Fibroblast of skin of right quadriceps (primary cell): ENCODE results near the gene P3H3.

Experiments used
- DNase-seq: peaks from one replicate; pipeline ENCODE4 v3.0.0-alpha.2; 2013

Gene P3H3, protein sequence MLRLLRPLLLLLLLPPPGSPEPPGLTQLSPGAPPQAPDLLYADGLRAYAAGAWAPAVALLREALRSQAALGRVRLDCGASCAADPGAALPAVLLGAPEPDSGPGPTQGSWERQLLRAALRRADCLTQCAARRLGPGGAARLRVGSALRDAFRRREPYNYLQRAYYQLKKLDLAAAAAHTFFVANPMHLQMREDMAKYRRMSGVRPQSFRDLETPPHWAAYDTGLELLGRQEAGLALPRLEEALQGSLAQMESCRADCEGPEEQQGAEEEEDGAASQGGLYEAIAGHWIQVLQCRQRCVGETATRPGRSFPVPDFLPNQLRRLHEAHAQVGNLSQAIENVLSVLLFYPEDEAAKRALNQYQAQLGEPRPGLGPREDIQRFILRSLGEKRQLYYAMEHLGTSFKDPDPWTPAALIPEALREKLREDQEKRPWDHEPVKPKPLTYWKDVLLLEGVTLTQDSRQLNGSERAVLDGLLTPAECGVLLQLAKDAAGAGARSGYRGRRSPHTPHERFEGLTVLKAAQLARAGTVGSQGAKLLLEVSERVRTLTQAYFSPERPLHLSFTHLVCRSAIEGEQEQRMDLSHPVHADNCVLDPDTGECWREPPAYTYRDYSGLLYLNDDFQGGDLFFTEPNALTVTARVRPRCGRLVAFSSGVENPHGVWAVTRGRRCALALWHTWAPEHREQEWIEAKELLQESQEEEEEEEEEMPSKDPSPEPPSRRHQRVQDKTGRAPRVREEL

DNA sequence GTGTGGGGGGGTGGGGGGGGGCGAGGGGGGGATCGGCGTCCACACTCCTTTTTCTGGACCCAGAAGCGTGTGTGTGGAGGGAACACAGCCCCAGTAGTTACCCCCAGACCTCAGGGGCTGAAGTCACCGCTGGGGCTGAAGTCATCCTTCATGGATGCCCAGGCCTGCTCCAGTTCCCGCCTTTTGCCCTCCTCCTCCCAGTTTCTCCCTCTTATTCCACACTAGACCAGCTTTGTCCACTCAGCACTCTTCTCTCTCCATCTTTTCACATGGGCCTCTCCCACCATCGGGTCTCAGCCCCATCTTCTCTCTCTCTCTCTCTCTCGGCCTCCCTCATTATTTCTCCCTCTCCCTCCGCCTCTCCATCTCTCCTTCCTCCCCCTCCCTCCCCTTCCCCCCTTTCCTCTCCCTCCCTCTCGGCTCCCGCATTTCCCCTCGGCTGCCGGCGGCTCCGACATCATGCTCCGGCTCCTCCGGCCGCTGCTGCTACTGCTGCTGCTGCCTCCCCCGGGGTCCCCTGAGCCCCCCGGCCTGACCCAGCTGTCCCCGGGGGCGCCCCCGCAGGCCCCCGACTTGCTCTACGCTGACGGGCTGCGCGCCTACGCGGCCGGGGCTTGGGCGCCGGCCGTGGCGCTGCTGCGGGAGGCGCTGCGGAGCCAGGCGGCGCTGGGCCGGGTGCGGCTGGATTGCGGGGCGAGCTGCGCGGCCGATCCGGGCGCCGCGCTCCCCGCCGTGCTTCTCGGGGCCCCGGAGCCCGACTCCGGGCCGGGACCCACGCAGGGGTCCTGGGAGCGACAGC, at the start of gene P3H3:
Gene P3H3 (plus strand): TSS at position 426 of the 799 bp plus-strand sequence. CDS start 34 bp downstream, at position 460.
- peak; percentile 65 for DNase-seq

DNA sequence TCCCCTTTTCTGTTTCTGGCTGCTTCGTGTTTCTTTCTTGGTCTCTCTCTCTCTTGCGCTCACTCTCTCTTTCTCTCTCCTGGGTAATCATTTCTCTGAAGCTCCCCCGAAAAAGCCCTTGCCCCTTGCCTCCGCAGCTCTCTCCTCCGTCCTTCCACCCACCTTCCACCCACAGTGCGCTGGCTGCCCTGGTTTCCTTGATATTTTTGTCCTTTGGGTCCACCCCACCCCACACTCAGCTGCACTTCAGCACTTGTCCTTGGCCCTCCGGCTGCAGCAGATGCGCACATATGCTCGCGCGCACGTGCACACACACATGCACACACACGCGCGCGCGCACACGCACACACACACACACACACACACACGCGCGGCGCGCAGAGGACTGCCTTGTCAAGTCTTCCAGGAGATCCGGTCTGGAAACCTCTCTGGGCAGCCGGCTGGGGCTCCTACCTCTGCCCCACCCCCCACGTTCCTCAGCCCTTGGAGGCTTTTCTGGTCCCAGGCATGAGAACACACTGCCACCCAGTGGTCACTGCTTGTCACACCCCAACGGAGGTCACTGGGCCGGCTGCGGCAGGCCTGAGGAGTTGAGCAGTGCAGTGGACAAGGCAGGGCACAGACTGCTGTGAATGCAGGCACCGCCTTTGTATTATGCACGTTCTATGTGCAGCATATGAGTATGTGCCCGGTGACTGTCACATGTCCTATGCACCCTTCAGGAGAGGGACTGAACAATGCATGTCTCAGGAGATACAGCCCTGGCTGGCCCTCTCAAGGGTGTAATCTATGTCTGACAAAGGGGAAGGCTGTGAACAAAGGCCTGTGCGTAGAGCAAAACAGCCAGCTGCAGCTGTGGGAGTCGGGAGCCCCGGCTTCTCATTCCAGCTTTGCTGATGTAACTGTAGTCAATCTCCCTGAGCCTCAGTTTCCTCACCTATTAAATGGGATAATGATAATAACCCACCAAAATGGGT, 49.3 kb upstream of the P3H3 start:
- DNase-seq, result peak; percentile 91

GRCh38 chr12:6779708-6780432, 48.3 kb upstream of the P3H3 start:
- DNase-seq, result no peak

DNA sequence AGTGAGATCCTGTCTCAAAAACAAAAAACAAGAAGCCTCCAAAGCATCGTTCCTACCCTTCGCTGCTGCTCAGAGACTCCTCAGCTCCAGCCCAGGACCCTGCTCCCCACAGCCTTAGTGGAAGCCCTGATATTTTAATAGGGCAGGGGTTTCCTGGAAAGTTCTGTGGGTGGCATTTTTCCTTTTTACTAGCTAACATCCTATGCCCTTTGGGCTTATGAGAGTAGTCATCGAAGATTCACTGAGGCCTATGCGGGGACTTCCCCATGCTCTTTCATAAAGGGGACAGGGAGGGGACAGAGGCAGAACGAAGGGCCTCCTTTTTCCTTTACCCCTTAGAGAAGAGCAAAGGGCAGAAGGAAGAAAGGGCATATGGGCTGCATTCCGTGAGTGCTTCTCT, 47.6 kb upstream of the P3H3 start:
- no peak for DNase-seq

DNA sequence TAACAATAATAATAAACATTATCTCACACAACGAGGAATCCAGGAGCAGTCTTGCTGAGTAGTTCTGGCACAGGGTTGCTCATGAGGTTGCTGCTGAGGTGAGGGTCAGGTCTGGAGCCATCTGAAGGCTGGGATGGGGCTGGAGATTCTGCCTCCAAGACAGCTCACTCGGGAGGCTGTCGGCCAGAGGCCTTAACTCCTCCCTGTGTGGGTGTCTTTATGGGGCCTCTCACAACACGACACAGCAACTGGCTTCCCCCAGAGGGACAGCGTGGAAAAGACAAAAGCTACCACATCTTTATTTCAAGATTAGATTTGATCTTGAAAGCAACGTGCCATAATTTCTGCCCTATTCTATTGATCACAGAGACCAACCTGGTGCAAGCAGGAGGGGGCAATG, 46.1 kb upstream of the P3H3 start:
- no peak for DNase-seq

- DNase-seq, result no peak
These were observed 45.2 kb upstream of the P3H3 start for GRCh38 chr12:6782850-6783566.

GRCh38 chr12:6783828-6784227, 44.4 kb upstream of the P3H3 start:
- no peak for DNase-seq

DNA sequence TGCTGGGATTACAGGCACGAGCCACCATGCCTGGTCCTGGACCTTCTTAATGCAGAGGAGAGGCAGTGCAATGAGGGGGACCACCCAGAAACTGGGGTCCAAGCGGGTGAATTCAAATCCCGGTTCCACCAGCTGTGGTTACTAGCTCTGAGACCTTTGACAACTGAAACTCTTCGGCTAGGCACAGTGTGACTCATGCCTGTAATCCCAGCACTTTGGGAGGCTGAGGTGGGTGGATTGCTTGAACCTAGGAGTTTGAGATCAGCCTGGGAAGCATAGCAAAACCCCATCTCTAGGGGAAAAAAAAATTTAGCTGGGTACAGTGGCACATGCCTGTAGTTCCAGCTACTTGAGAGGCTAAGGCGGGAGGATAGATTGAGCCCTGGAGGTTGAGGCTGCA, 43.9 kb upstream of the P3H3 start:
- no peak for DNase-seq

GRCh38 chr12:6784761-6785160, 43.4 kb upstream of the P3H3 start:
- no peak for DNase-seq

GRCh38 chr12:6786416-6787094, 41.7 kb upstream of the P3H3 start:
- no peak for DNase-seq

DNA sequence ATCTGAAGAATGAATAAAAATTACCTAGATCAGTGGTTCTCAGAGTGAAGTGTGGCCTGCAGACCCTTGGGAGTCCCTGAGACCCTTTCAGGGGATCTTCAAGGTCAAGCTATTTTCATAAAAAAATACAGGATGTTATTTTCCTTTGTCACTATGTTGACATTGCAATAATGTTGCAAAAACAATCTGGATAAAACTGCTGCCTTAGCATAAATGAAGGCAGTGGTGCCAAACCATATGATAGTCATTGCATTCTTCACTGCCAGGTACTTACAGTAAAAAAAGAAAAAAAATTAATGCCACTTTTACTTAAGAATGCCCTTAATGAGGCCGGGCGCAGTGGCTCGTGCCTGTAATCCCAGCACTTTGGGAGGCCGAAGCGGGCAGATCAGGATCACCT, 40.9 kb upstream of the P3H3 start:
- DNase-seq, result no peak

DNA sequence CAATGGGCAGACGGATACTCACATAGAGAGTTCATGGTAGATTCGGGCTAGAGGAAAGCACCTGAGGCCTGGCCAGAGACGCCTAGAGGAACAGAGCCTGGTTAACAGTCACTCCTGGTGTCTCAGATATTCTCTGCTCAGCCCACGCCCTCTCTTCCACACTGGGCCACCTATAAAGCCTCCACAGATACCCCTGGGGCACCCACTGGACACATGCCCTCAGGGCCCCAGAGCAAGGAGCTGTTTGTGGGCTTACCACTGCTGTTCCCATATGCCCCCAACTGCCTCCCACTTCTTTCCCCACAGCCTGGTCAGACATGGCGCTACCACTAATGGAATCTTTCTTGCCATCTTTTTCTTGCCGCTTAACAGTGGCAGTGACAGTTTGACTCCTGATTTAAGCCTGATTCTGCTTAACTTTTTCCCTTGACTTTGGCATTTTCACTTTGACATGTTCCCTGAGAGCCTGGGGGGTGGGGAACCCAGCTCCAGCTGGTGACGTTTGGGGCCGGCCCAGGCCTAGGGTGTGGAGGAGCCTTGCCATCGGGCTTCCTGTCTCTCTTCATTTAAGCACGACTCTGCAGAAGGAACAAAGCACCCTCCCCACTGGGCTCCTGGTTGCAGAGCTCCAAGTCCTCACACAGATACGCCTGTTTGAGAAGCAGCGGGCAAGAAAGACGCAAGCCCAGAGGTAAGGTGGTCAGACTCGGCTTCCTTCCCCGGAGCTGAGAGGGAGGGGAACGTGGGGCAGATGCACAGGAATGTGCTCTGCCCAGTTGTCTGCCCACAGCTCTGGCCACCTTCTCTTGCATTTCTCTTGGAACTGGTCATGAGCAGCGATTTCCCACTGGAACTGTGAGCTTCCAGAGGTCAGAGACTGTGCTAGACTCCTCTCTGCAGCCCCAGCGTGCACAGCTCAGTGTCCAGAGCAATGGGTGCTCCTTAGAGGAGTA, 39.0 kb upstream of the P3H3 start, which contains the start of gene CD4:
Gene CD4 (plus strand): TSS at position 557 of the 953 bp plus-strand sequence. CDS start 10,611 bp downstream, outside the sequence.
- no peak for DNase-seq

DNA sequence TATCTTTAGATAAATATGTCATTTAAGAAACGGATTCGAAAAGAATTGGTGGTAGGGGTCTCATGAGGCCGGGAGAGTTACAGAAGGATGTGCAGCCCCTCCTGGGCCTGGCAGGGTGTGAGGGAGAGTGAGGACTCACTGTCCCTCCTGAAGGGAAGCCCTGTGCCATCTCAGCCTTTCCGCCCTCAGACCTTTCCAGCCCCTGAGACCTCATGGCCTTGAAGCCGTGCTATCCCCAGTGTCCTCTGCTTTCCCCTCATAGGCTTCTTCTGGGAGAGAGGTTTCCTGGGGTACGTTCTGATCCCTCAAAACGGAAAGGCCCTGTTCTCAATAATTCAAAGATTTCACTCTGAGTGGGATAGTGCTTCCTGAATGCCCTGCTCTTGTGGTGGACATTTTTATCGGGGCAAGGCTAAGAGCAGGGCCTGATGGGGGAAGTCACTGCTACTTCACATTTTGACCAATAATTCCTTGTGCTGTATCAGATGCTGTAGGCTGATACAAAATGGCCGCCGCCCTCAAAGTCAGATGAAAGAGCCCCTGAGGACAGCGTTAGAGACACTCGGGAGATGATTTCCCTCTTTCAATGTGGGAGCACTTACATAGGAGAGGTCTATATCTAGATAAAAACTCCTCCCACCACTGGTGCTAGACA, 37.6 kb upstream of the P3H3 start:
- DNase-seq, result no peak

GRCh38 chr12:6791931-6792520, 36.2 kb upstream of the P3H3 start:
- no peak for DNase-seq

- no peak for DNase-seq
These were observed 35.5 kb upstream of the P3H3 start for GRCh38 chr12:6792522-6793201.

GRCh38 chr12:6795088-6795487, 33.1 kb upstream of the P3H3 start:
- DNase-seq, result no peak

GRCh38 chr12:6796576-6796975, 31.6 kb upstream of the P3H3 start:
- DNase-seq, result no peak
